ENCODE measurements around the gene TNFRSF19. TPM values are rescaled to one million over a fixed set of nuclear protein-coding genes. Genes with fewer than 3 reads are reported as not detected.

Gene TNFRSF19
- total and polyA plus RNA-seq, 2 of the 4 experiments (the other 2 are of a cell fraction): 18.6 to 26.3 TPM

- Histone ChIP-seq H3K18ac (ENCODE audit: low read depth, low read length) (peak overlapping the region; percentile 76), H4K91ac (ENCODE audit: insufficient read depth, low read depth, low read length) (peak overlapping the region; percentile 86), H2BK5ac (ENCODE audit: low read depth, low read length, poor library complexity, severe bottlenecking) (peak overlapping the region; percentile 86), H2AK5ac (ENCODE audit: low read depth, low read length) (peak overlapping the region; percentile 95), H3K23ac (ENCODE audit: low read depth, low read length) (peak overlapping the region; percentile 91), H3K9ac (ENCODE audit: low read depth, low read length) (peak overlapping the region; percentile 42), H3K4me1 (ENCODE audit: control insufficient read depth, insufficient read depth, low read length) (peaks cover 6% of the 10 kb centered on the region), H3K79me1 (ENCODE audit: low read depth in 1 of 2, low read length in 2 of 2) (0 out of 4 replicates have a peak, but pooled peaks cover 0 to 11% of the 10 kb centered on the region in 2 experiments), H4K8ac (ENCODE audit: low read depth in 2 of 2, low read length in 2 of 2) (peak overlapping the region; percentile 85 to 97), H3K4me2 (ENCODE audit: low read depth, low read length) (peak overlapping the region; percentile 66), H3K56ac (ENCODE audit: extremely low read depth, insufficient read depth, low read length) (peak overlapping the region; percentile 69), H3K9me1 (ENCODE audit: insufficient read depth, low read length) (peaks cover 28% of the 10 kb centered on the region), H3K9me3 (ENCODE audit: control insufficient read depth, insufficient read depth, low read length) (no peaks in the 10 kb centered on the region), H3K36me3 (ENCODE audit: control insufficient read depth, insufficient read depth, low read length) (no peaks in the 10 kb centered on the region), H2BK15ac (ENCODE audit: low read depth, low read length) (peak overlapping the region; percentile 98), H3K4me3 (ENCODE audit: insufficient read depth, low read depth, low read length) (peak overlapping the region; percentile 14; the same call in 1 of the 2 replicates), H3K14ac (replicated peaks; ENCODE audit: low read depth, low read length) (peak overlapping the region; percentile 93), H3K27ac (ENCODE audit: insufficient read depth, low read length) (peak overlapping the region; percentile 84), H2BK20ac (ENCODE audit: low read depth, low read length) (peak overlapping the region; percentile 95), H2AK9ac (replicated peaks; ENCODE audit: low read depth, low read length, poor library complexity) (no peak overlapping the region), H3K27me3 (ENCODE audit: control insufficient read depth, insufficient read depth, low read length) (no peaks in the 10 kb centered on the region), H2AFZ (replicated peaks; ENCODE audit: low read length, poor library complexity) (peak overlapping the region; percentile 92), H2BK120ac (ENCODE audit: low read depth, low read length) (peak overlapping the region; percentile 95), H4K5ac (ENCODE audit: low read depth, low read length) (peak overlapping the region; percentile 68), H4K20me1 (ENCODE audit: insufficient read depth, low read length) (no peaks in the 10 kb centered on the region), H3K4ac (ENCODE audit: low read depth, low read length) (peak overlapping the region; percentile 94)
- POLR2A ChIA-PET (ENCODE audit: unreplicated experiment): no interaction called here
- TSS peak; percentile 93 for BruUV-seq (replicated peaks)
- CTCF ChIA-PET: no interaction called here
- peak; percentile 90 for TF ChIP-seq CEBPB (IDR thresholded peaks at IDR 0.05; ENCODE audit: low read depth, low read length)
- TF ChIP-seq USF2 (IDR thresholded peaks at IDR 0.05; ENCODE audit: low read depth, low read length): no peak
- peak; percentile 92 for DNase-seq
- dilution Hi-C loops (cut with HindIII; ENCODE audit: low sequenced_read_pairs, unreplicated experiment) (no loop called here), in situ Hi-C loops (cut with MboI; ENCODE audit: low sequenced_read_pairs) (no loop called here), intact Hi-C loops (cut with micrococcal nuclease) (loop anchor here (1.0 kb wide), 1 partner anchor 54 kb away; no protein-coding TSS in a partner anchor)
- peak; percentile 98 for ATAC-seq (ENCODE audit: low read depth)
- no CpG with 5 or more reads among the region's 14 CpGs for WGBS, 2 experiments (ENCODE audit: extremely low coverage in 2 of 2, insufficient read length in 1 of 2)
These were observed 11.3 kb upstream of the TNFRSF19 start for GRCh38 chr13:23558675-23559536.

Measured in IMR-90 (cell line).